ENCODE results near the gene PERCC1.
"Not testable (repeated sequence)": the region's sequence is repeated elsewhere in the genome, so short reads cannot be mapped to it uniquely, and the experiment has no call there.

PERCC1 gene

DNA sequence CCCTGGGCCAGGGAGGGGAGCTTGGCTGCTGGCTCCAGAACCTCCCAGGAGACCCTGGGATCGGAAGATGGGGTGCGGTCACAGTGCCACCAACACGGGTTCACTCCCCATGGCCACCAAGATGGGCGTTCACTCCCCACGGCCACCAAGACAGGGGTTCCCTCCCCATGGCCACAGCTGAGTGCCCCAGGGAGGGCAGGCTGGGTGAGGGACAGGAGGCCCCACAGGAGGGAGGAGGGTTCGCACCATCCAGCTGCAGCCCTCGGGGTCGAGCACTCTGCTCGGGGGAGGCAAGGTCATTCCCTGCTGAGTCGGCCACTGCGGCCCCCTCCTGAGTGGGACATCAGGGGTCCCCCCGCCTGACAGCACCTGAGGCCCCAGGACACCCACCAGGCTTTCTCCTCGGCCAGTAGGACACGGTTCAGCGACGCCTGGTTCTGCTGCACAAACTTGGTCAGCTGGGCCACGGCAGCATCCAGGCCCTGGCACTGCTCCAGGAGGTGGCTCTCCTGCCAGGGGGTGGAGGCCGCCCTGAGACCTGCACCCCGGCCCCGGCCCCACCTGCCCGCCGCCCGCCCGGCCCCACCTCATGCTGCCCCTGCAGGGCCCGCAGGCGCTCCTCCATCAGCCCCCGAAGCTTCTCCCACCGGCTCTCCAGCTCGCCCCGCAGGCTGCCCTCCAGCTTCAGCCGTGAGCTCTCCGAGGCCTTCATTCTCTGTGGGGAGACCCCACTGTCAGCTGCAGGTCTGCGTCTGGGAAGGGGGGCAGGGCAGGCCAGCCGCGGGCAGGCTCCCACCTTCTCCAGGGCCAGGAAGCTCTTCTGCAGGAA, 7.6 kb downstream of the PERCC1 start:
- Histone ChIP-seq H4K20me1 (ENCODE audit: low read depth, low read length) (no peaks in the 10 kb centered on the region), H3K79me2 (ENCODE audit: insufficient read depth, low read length) (no peaks in the 10 kb centered on the region), H3K9me2 (replicated peaks; ENCODE audit: insufficient read depth, low read length) (no peaks in the 10 kb centered on the region), H3K36me3 (ENCODE audit: low read length) (no peaks in the 10 kb centered on the region), H3F3A (ENCODE audit: insufficient read depth) (no peaks in the 10 kb centered on the region), H3K4me2 (ENCODE audit: low read depth, low read length, poor library complexity, severe bottlenecking) (no peak overlapping the region), H3K9me3 (ENCODE audit: insufficient read depth, low read length) (no peaks in the 10 kb centered on the region), H2AFZ (ENCODE audit: low read depth, low read length, severe bottlenecking) (no peak overlapping the region), H3K9ac (ENCODE audit: low read length) (no peak overlapping the region), H3K4me3 (ENCODE audit: insufficient read depth, low read length, poor library complexity, severe bottlenecking) (no peak overlapping the region), H3K27ac (ENCODE audit: low read depth, low read length) (no peak overlapping the region), H3K27me3 (ENCODE audit: low read length) (no peaks in the 10 kb centered on the region)
- TF ChIP-seq, protein P1, sequence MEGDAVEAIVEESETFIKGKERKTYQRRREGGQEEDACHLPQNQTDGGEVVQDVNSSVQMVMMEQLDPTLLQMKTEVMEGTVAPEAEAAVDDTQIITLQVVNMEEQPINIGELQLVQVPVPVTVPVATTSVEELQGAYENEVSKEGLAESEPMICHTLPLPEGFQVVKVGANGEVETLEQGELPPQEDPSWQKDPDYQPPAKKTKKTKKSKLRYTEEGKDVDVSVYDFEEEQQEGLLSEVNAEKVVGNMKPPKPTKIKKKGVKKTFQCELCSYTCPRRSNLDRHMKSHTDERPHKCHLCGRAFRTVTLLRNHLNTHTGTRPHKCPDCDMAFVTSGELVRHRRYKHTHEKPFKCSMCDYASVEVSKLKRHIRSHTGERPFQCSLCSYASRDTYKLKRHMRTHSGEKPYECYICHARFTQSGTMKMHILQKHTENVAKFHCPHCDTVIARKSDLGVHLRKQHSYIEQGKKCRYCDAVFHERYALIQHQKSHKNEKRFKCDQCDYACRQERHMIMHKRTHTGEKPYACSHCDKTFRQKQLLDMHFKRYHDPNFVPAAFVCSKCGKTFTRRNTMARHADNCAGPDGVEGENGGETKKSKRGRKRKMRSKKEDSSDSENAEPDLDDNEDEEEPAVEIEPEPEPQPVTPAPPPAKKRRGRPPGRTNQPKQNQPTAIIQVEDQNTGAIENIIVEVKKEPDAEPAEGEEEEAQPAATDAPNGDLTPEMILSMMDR (IDR thresholded peaks at IDR 0.05; ENCODE audit: insufficient read depth, low read length, poor library complexity, severe bottlenecking): no peak
- no peak for TF ChIP-seq EZH2phosphoT487 (conservative IDR thresholded peaks at IDR 0.05; ENCODE audit: low read length)

DNA sequence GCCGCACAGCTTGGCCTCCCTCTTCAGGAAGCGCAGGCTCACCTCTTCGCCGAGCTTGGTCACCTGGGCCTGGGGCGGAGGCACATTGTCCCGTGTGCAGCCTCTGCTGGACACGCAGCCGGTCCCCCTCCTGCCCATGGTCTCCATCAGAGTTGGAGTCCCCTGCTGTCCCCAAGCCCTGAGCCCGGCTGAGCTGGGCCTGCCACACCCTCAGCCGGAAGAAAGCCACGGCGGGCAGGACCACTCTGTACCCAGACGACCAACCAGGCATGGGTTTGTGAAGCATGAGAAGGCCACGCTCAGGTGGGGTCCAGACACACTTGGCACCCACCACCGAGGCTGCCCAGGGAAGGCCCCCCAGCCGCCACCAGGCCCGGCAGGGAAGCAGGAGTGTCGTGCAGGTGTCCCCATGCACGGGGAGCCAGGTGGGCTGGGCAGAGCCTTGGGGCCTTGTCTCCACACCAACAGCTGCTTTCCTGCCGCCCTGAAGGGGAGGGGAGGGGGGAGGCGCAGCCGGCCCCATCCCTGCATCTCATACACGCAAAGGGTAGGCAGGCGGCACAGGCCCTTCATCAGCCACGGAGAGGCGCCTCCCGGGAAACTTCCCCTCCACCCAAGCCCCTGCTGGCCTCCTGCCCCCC, 8.3 kb downstream of the PERCC1 start:
- no peak overlapping the region for H3K27ac ChIP-seq (ENCODE audit: low read depth, low read length)
- H3K9me2 ChIP-seq (replicated peaks; ENCODE audit: insufficient read depth, low read length): no peaks in the 10 kb centered on the region
- no peaks in the 10 kb centered on the region for H3K36me3 ChIP-seq (ENCODE audit: low read length)
- no peaks in the 10 kb centered on the region for H3K27me3 ChIP-seq (ENCODE audit: low read length)
- no peak overlapping the region for H3K9ac ChIP-seq (ENCODE audit: low read length)
- H3K4me2 ChIP-seq (ENCODE audit: low read depth, low read length, poor library complexity, severe bottlenecking): no peak overlapping the region
- TF ChIP-seq, protein P1 (IDR thresholded peaks at IDR 0.05; ENCODE audit: insufficient read depth, low read length, poor library complexity, severe bottlenecking): no peak
- no peak for TF ChIP-seq EZH2phosphoT487 (conservative IDR thresholded peaks at IDR 0.05; ENCODE audit: low read length)
- no peaks in the 10 kb centered on the region for H3F3A ChIP-seq (ENCODE audit: insufficient read depth)
- H2AFZ ChIP-seq (ENCODE audit: low read depth, low read length, severe bottlenecking): no peak overlapping the region
- no peaks in the 10 kb centered on the region for H3K9me3 ChIP-seq (ENCODE audit: insufficient read depth, low read length)
- H3K4me3 ChIP-seq (ENCODE audit: insufficient read depth, low read length, poor library complexity, severe bottlenecking): no peak overlapping the region
- no peaks in the 10 kb centered on the region for H4K20me1 ChIP-seq (ENCODE audit: low read depth, low read length)
- H3K79me2 ChIP-seq (ENCODE audit: insufficient read depth, low read length): no peaks in the 10 kb centered on the region

DNA sequence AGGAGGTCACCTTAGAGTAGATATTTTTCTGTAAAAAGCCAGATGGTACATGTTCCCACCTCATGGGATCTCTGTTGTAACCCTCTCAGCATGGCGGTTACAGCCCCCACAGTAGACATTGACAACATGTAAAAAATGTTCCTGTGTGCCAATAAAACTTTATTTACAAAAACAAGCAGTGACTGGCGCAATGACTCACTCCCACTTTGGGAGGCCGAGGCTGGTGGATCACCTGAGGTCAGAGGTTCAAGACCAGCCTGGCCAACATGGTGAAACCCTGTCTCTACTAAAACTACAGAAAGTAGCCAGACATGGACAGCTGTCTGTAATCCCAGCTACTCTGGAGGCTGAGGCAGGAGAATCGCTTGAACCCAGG, 8.8 kb downstream of the PERCC1 start:
- H4K20me1 ChIP-seq (ENCODE audit: low read depth, low read length); H3K36me3 ChIP-seq (ENCODE audit: low read length); H3K27me3 ChIP-seq (ENCODE audit: low read length); H3K9ac ChIP-seq (ENCODE audit: low read length); H3K4me3 ChIP-seq (ENCODE audit: insufficient read depth, low read length, poor library complexity, severe bottlenecking); H3K79me2 ChIP-seq (ENCODE audit: insufficient read depth, low read length); H3K9me3 ChIP-seq (ENCODE audit: insufficient read depth, low read length); H3K9me2 ChIP-seq (replicated peaks; ENCODE audit: insufficient read depth, low read length); H3K27ac ChIP-seq (ENCODE audit: low read depth, low read length); H3K4me2 ChIP-seq (ENCODE audit: low read depth, low read length, poor library complexity, severe bottlenecking); H2AFZ ChIP-seq (ENCODE audit: low read depth, low read length, severe bottlenecking); H3F3A ChIP-seq (ENCODE audit: insufficient read depth): not testable (repeated sequence)

DNA sequence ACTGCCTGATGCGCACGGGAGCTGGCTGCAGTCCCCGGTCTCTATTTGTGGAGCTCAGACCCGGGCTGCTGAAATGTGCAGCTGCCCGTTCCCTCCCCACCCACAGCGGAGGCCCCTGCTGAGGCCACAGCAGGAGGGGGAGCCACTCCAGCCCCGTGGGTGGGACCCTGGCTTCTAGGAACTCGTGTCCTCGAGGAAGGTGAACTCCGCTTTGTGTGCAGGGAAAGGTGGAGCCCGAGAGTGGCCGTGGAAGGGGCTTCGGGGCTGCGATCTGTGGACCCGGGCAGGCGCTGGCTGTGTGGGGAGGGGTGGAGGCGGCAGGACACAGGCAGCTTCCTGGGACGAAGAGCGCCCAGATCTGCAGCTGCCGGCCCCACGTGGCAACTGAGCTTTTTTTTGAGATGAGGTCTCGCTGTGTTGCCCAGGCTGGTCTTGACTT, 10.5 kb downstream of the PERCC1 start:
- Histone ChIP-seq H3K9ac (ENCODE audit: low read length) (no peak overlapping the region), H3K79me2 (ENCODE audit: insufficient read depth, low read length) (no peaks in the 10 kb centered on the region)
- TF ChIP-seq EZH2phosphoT487 (conservative IDR thresholded peaks at IDR 0.05; ENCODE audit: low read length): no peak
- TF ChIP-seq, protein P1 (IDR thresholded peaks at IDR 0.05; ENCODE audit: insufficient read depth, low read length, poor library complexity, severe bottlenecking): no peak

More for the DNA sequence above, 10.5 kb downstream of the PERCC1 start:
- no peak overlapping the region for H3K27ac ChIP-seq (ENCODE audit: low read depth, low read length)
- H3F3A ChIP-seq (ENCODE audit: insufficient read depth): no peaks in the 10 kb centered on the region
- no peaks in the 10 kb centered on the region for H3K9me3 ChIP-seq (ENCODE audit: insufficient read depth, low read length)
- no peak overlapping the region for H2AFZ ChIP-seq (ENCODE audit: low read depth, low read length, severe bottlenecking)
- H3K4me2 ChIP-seq (ENCODE audit: low read depth, low read length, poor library complexity, severe bottlenecking): no peak overlapping the region
- no peaks in the 10 kb centered on the region for H3K9me2 ChIP-seq (replicated peaks; ENCODE audit: insufficient read depth, low read length)
- no peaks in the 10 kb centered on the region for H3K36me3 ChIP-seq (ENCODE audit: low read length)
- no peak overlapping the region for H3K4me3 ChIP-seq (ENCODE audit: insufficient read depth, low read length, poor library complexity, severe bottlenecking)
- no peaks in the 10 kb centered on the region for H3K27me3 ChIP-seq (ENCODE audit: low read length)
- H4K20me1 ChIP-seq (ENCODE audit: low read depth, low read length): no peaks in the 10 kb centered on the region

Measured in SU-DHL-6 (cell line).